RWPE1 (cell line): ENCODE results near the gene CBR4.
A peak's percentile ranks its signal among the peaks of the same experiment; 100 is the strongest.

Source experiments
- CTCF ChIA-PET: fragments of 350-600 bp; sonication (Branson Sonifier 250); formaldehyde crosslinking; extraction: SDS; loops from one replicate; lab custom pipeline; 2021; lab: Yijun Ruan, JAX
- POLR2A ChIA-PET: fragments of 400-600 bp; formaldehyde crosslinking; extraction: SDS; loops from one replicate; lab custom pipeline; 2020; ENCODE audit warnings: antibody characterized with exemption; ENCODE audit not compliant: low non-redundant PET; lab: Yijun Ruan, JAX
- DNase-seq: peaks from one replicate; pipeline ENCODE4 v3.0.0; 2012; ENCODE audit warnings: low spot score
- H3K27ac ChIP-seq: fragments of 450-650 bp; 2 replicates; pipeline ENCODE4 v1.5.1; 2017
- TF ChIP-seq, protein P1 (sequence below): fragments of 450-650 bp; conservative IDR thresholded peaks from 2 replicates; pipeline ENCODE4 v1.5.1; 2017; ENCODE audit warnings: low read depth, mild to moderate bottlenecking

CBR4 gene

DNA sequence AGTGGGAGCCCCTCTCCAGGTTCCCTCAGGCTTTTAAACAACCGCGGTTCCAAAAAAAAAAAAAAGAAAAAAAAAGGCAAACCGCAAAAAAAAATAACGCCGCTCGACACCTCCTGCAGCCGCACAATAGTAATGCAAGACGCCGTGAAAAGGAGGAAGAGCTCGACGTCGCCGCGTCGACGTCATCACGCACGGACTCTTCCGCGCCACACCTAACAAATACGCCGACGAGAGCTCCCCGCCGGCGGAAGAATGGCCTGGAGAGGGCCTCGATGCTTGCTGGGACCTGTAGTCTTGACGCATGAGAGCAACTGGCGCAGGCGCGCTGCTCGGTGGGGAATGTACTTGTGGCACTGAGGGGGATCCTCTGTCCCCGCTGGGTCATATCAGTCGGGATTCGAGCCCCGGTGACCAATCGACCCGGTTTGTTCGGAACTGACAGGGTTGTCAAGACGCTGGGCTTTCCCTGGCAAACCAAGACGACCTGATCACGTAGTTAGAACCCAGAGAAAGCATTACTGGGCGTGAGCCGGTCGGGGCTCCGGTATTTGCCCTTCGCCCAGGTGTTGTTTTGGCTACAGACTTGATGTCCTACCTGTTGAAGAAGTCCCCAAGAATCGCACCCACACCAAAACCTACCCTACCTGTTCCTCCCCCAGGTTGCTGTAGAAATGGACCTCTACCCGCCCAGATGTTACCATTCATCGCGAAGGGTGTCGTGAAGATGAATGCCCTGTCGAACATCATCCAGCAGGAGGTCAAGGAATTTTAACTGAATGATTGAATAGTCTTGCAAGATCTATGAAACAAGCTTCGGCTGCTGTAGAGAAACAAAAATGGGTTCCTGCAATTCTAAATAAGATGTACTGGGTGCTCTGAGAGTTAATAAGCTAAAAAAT lies at the start of gene CBR4:
TSS of gene CBR4 (minus strand) at position 131 of the 899 bp plus-strand sequence. CDS start 166 bp downstream, outside the sequence.
- TF ChIP-seq, protein P1, sequence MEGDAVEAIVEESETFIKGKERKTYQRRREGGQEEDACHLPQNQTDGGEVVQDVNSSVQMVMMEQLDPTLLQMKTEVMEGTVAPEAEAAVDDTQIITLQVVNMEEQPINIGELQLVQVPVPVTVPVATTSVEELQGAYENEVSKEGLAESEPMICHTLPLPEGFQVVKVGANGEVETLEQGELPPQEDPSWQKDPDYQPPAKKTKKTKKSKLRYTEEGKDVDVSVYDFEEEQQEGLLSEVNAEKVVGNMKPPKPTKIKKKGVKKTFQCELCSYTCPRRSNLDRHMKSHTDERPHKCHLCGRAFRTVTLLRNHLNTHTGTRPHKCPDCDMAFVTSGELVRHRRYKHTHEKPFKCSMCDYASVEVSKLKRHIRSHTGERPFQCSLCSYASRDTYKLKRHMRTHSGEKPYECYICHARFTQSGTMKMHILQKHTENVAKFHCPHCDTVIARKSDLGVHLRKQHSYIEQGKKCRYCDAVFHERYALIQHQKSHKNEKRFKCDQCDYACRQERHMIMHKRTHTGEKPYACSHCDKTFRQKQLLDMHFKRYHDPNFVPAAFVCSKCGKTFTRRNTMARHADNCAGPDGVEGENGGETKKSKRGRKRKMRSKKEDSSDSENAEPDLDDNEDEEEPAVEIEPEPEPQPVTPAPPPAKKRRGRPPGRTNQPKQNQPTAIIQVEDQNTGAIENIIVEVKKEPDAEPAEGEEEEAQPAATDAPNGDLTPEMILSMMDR = no peak; the same call in 1 of the 2 replicates
- DNase-seq = peak; percentile 90
- H3K27ac ChIP-seq = peak within 1 kb of the TSS; percentile 86
- ChIA-PET POLR2A (interaction anchor here (0.6 to 0.9 kb wide), 10 partner anchors 19 to 464 kb away, joined by 3 to 11 read pairs (median 4); no protein-coding TSS in a partner anchor), CTCF (interaction anchor here (0.5 to 2.3 kb wide), 16 partner anchors 10 to 1766 kb away, joined by 3 to 17 read pairs (median 4); no protein-coding TSS in a partner anchor)

- no peak overlapping the region for H3K27ac ChIP-seq
- POLR2A ChIA-PET = no interaction called here
- no peak for DNase-seq
- CTCF ChIA-PET = interaction anchor here (0.6 kb wide), 2 partner anchors 11 to 38 kb away, joined by 3 to 4 read pairs; no protein-coding TSS in a partner anchor
- TF ChIP-seq, protein P1 = no peak
Observed at GRCh38 chr4:169059306-169060211, 49.5 kb upstream of the CBR4 start.

- TF ChIP-seq, protein P1 = no peak
- CTCF ChIA-PET = interaction anchor here (0.6 kb wide), 1 partner anchor 8 kb away, joined by 4 read pairs; no protein-coding TSS in a partner anchor
- DNase-seq = no peak
- POLR2A ChIA-PET = no interaction called here
- H3K27ac ChIP-seq = no peak overlapping the region
Observed at GRCh38 chr4:169058312-169058711, 48.3 kb upstream of the CBR4 start.

DNA sequence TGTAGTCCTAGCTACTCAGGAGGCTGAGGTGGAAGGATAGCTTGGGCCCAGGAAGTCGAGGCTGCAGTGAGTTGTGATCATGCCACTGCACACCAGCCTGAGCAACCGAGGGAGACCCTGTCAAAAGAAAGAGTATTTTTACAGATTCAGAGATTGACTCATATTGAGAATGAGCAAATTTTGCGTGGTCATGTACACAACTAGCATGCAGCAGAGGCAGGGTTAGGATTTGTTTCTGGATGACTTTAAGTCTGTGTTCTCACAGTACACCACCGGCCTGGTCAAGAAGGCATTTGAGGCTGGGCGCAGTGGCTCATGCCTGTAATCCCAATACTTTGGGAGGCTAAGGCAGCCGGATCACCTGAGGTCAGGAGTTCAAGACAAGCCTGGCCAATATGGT lies 44.8 kb upstream of the CBR4 start:
- DNase-seq = no peak
- no peak overlapping the region for H3K27ac ChIP-seq
- CTCF ChIA-PET = no interaction called here
- POLR2A ChIA-PET = no interaction called here
- TF ChIP-seq, protein P1 = no peak

- H3K27ac ChIP-seq = no peak overlapping the region
- DNase-seq = no peak
- ChIA-PET CTCF (no interaction called here), POLR2A (no interaction called here)
- TF ChIP-seq, protein P1 = no peak
Observed at GRCh38 chr4:169052594-169052945, 42.5 kb upstream of the CBR4 start.
